ENCODE results near the gene SLC7A10. TPM values are rescaled to one million over a fixed set of nuclear protein-coding genes. Genes with fewer than 3 reads are reported as not detected.

The SLC7A10 gene
- total RNA-seq, 6 experiments from 2014 or later, result not detected

GRCh38 chr19:33241091-33241529 lies 15.5 kb upstream of the SLC7A10 start:
- no peak for DNase-seq
- H3K27me3 Mint-ChIP-seq (ENCODE audit: insufficient read depth), result peaks cover 16% of the 10 kb centered on the region
- H3K9me3 Mint-ChIP-seq, result no peaks in the 10 kb centered on the region
- no peaks in the 10 kb centered on the region for H3K36me3 Mint-ChIP-seq (ENCODE audit: low read depth)
- no peak overlapping the region for H3K27ac Mint-ChIP-seq
- no peak for TF ChIP-seq CTCF (IDR thresholded peaks at IDR 0.05)
- no peak overlapping the region for H3K4me3 Mint-ChIP-seq
- no peaks in the 10 kb centered on the region for H3K4me1 Mint-ChIP-seq (ENCODE audit: low read depth)

GRCh38 chr19:33240181-33240771 lies 14.6 kb upstream of the SLC7A10 start:
- no peak for DNase-seq
- H3K9me3 Mint-ChIP-seq, result no peaks in the 10 kb centered on the region
- no peak overlapping the region for H3K4me3 Mint-ChIP-seq
- no peak for TF ChIP-seq CTCF (IDR thresholded peaks at IDR 0.05)
- H3K27me3 Mint-ChIP-seq (ENCODE audit: insufficient read depth), result peaks cover 16% of the 10 kb centered on the region
- no peaks in the 10 kb centered on the region for H3K4me1 Mint-ChIP-seq (ENCODE audit: low read depth)
- H3K36me3 Mint-ChIP-seq (ENCODE audit: low read depth), result no peaks in the 10 kb centered on the region
- no peak overlapping the region for H3K27ac Mint-ChIP-seq

GRCh38 chr19:33239223-33239975 lies 13.7 kb upstream of the SLC7A10 start:
- H3K36me3 Mint-ChIP-seq (ENCODE audit: low read depth), result no peaks in the 10 kb centered on the region
- no peak for TF ChIP-seq CTCF (IDR thresholded peaks at IDR 0.05)
- DNase-seq, result no peak
- no peaks in the 10 kb centered on the region for H3K4me1 Mint-ChIP-seq (ENCODE audit: low read depth)
- H3K4me3 Mint-ChIP-seq, result no peak overlapping the region
- no peaks in the 10 kb centered on the region for H3K9me3 Mint-ChIP-seq
- peaks cover 16% of the 10 kb centered on the region for H3K27me3 Mint-ChIP-seq (ENCODE audit: insufficient read depth)
- H3K27ac Mint-ChIP-seq, result no peak overlapping the region

GRCh38 chr19:33238481-33239149 lies 13.0 kb upstream of the SLC7A10 start:
- no peak overlapping the region for H3K4me3 Mint-ChIP-seq
- DNase-seq, result no peak
- no peaks in the 10 kb centered on the region for H3K4me1 Mint-ChIP-seq (ENCODE audit: low read depth)
- no peak for TF ChIP-seq CTCF (IDR thresholded peaks at IDR 0.05)
- no peaks in the 10 kb centered on the region for H3K36me3 Mint-ChIP-seq (ENCODE audit: low read depth)
- peaks cover 14% of the 10 kb centered on the region for H3K27me3 Mint-ChIP-seq (ENCODE audit: insufficient read depth)
- no peaks in the 10 kb centered on the region for H3K9me3 Mint-ChIP-seq
- H3K27ac Mint-ChIP-seq, result no peak overlapping the region

GRCh38 chr19:33236696-33237390 lies 11.2 kb upstream of the SLC7A10 start:
- Mint-ChIP-seq H3K4me1 (ENCODE audit: low read depth) (no peaks in the 10 kb centered on the region), H3K4me3 (no peak overlapping the region), H3K27ac (no peak overlapping the region), H3K36me3 (ENCODE audit: low read depth) (no peaks in the 10 kb centered on the region), H3K9me3 (no peaks in the 10 kb centered on the region), H3K27me3 (ENCODE audit: insufficient read depth) (peaks cover 14% of the 10 kb centered on the region)
- peak; percentile 35 for TF ChIP-seq CTCF (IDR thresholded peaks at IDR 0.05)
- DNase-seq, result no peak
